ENCODE measurements around the gene MAP3K13.
A peak's percentile ranks its signal among the peaks of the same experiment; 100 is the strongest.
"Not testable (repeated sequence)": the region's sequence is repeated elsewhere in the genome, so short reads cannot be mapped to it uniquely, and the experiment has no call there.

Gene MAP3K13

GRCh38 chr3:185430375-185430774 is 67.4 kb downstream of the MAP3K13 start:
- intact Hi-C loops (cut with DNase I): no loop called here
- no peak for DNase-seq

GRCh38 chr3:185439745-185440466 is 77.0 kb downstream of the MAP3K13 start:
- intact Hi-C loops (cut with DNase I): no loop called here
- peak in 1 of 10 donors; percentile 78 for DNase-seq

GRCh38 chr3:185442031-185442430 is 79.1 kb downstream of the MAP3K13 start:
- intact Hi-C loops (cut with DNase I): no loop called here
- no peak for DNase-seq

DNA sequence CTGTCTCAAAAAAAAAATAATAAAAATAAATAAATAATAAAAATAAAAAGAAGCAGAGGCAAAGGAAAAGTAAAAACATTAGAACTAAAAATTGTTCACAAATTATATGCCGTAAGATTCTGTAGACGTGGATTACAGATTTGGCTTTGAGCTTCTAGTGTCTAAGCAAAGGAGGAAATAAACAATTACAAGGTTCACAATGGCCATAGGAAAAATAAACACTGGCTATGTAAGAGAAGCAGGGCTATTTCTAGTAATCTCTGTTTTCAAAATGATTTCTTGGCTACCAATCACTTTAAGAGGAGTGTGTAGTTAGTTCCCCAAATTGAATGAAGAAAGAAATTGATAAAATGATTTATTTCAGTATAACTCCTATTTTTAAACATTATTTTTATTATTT is 81.4 kb downstream of the MAP3K13 start:
- intact Hi-C loops (cut with DNase I): no loop called here

GRCh38 chr3:185448107-185448506 is 85.2 kb downstream of the MAP3K13 start:
- DNase-seq: no peak
- intact Hi-C loops (cut with DNase I): no loop called here

More for the DNA sequence above, 81.4 kb downstream of the MAP3K13 start:
- no peak for DNase-seq

- DNase-seq; intact Hi-C loops (cut with DNase I): not testable (repeated sequence)
Observed at GRCh38 chr3:185451432-185451831, 88.5 kb downstream of the MAP3K13 start.

GRCh38 chr3:185457376-185457775 is 94.4 kb downstream of the MAP3K13 start:
- intact Hi-C loops (cut with DNase I): no loop called here

DNA sequence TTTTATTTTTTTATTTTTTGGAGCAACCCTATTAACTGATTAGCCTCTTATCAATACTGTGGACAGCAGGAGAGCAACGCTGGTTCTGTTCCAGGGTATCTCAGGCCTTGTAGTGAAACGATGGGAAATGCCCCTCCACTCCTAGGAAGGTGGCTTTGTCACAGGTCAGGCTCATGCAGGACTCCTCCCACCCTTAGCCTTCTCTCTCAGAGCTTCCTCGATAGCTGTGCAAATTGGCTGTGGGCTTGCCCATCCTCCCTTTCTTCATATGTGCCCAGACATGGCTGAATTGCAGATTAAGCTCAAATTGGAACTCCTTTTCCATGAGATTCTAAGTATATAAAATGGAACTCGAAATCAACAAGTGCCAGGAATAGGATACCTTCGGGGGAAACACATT is 97.4 kb downstream of the MAP3K13 start:
- no peak for DNase-seq
- intact Hi-C loops (cut with DNase I): no loop called here

More at GRCh38 chr3:185457376-185457775, 94.4 kb downstream of the MAP3K13 start:
- no peak for DNase-seq

DNA sequence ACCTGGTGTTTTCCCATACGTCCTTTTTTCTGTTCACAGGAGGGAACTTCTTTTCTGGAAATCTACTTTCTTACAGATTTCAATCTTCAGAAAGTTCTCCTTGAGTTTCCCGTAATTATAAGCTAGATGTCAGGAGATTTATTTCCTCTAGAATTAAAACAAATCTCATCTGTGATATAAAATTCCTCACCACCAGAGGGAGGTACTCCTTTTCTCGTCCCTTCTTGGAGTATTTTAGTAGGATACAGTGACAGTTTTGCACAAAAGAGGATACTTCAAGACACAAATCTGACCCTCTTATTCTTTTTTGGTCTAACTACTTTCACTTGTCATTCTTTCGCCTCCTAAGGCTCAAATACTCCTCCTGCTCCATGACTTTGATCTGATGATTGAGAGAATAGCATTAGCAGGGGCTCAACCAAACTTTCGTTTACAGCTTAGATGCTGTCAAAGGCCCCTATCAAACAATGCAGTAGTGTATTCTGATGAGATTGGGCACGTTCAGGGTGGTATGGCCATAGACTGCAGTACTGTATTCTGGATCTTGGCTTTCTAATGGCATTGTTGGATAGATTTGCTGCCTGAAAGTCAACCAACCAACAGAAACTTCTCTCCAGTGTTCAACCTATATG is 97.9 kb downstream of the MAP3K13 start:
- intact Hi-C loops (cut with DNase I): no loop called here
- no peak for DNase-seq

DNA sequence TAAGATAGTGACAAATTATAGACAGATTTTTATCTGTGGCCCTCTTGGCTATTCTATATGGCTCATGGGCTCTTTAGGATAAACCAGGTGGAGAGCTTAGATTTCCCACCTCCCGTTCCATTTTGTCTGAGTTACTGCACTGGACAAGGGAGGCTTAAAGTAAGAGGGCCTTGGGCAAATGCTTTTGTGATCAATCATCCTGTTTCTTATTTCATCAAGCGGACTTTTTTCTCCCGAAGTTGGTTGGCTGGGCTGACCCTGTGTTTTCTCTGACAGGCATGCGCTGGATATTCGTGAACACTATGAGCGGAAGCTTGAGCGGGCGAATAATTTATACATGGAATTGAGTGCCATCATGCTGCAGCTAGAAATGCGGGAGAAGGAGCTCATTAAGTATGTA is 102.5 kb downstream of the MAP3K13 start:
- no peak for DNase-seq
- intact Hi-C loops (cut with DNase I): no loop called here

GRCh38 chr3:185466123-185466522 is 103.2 kb downstream of the MAP3K13 start:
- intact Hi-C loops (cut with DNase I); DNase-seq: not testable (repeated sequence)

DNA sequence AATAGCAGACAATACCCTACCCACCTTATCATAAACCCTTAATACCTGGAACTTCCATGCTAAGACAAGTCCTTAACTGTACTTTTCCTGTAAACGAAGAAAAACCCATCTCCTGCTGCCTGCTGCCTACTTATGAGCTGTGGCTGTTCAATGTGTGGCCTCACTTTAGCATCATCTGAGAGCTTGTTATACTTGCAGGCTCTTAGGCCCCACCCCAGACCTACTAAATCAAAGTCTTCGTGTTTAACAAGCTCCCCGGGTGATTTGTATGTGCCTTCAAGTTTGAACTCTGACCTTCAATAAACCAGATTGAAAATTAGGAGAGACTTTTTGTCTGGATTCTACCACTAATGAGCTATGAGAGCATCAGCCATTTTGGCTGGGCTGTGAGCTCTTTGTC is 106.6 kb downstream of the MAP3K13 start:
- intact Hi-C loops (cut with DNase I): no loop called here
- no peak for DNase-seq

DNA sequence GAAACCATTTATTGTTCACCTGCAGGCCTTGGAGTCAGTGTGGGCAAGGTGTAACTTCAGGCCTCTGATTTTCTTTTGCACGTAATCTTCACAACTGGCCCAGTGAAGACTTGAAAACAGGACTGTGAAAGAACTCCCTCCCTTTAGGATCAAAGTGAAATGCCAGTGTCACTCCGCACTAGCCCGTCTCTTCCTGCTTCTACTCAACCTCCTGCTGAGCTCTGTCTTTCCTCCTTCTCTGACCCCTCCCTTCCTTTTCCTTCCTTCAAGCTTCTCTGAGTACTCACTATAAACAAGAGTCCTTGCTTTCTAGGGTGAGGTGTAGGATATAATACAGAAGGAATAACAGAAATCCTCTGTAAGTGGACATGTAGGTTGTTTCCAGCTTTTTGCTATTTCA is 107.4 kb downstream of the MAP3K13 start:
- intact Hi-C loops (cut with DNase I): no loop called here
- no peak for DNase-seq

GRCh38 chr3:185473290-185473815 is 110.4 kb downstream of the MAP3K13 start:
- DNase-seq: peak in 7 of 10 donors; percentile 40 to 90 (median 74)
- intact Hi-C loops (cut with DNase I): no loop called here

- intact Hi-C loops (cut with DNase I); DNase-seq: not testable (repeated sequence)
Observed at GRCh38 chr3:185474922-185475321, 112.0 kb downstream of the MAP3K13 start.

- intact Hi-C loops (cut with DNase I): no loop called here
- DNase-seq: no peak
Observed at GRCh38 chr3:185477316-185477715, 114.4 kb downstream of the MAP3K13 start.

GRCh38 chr3:185479373-185479945 is 116.5 kb downstream of the MAP3K13 start:
- intact Hi-C loops (cut with DNase I): no loop called here
- no peak for DNase-seq

DNA sequence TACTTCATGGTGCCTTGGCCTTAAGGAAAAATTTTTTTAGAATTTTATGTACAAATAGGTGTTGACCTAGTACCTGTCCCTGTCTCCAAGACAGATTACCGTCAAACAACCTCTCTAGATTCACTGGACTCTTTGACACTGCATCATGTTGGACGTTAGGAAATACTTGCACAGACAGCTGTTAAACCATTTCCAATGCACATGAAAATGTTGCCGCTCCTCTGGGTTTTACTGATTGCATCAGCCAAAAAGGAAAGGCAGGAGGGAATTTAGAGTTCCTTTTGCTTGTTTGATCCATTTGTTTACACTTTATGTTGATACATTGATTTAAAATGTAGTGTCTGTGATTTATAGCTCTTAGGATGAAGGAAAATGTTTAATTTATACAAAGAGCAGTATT is 121.4 kb downstream of the MAP3K13 start:
- DNase-seq: no peak
- intact Hi-C loops (cut with DNase I): no loop called here

- intact Hi-C loops (cut with DNase I): no loop called here
- no peak for DNase-seq
Observed at GRCh38 chr3:185486394-185486793, 123.5 kb downstream of the MAP3K13 start.

DNA sequence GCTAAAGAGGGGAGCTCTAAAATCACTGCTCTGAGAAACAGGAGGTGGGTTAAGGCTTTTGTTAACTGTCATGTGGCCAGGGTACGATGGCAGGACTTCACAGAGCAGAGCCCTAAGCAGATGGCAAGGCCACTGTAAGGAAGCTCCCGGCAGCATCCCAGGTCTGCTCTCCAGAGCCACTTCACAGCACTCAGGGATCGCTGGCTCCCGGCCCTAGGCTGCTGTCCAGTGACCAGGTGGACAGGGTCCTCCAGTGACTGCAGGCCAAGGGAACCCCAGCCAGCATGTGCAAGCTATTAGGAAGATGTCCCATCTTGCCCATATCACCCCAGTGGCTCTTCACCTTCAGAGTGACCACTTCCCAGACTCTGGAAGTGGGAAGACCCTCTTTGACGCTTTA is 125.5 kb downstream of the MAP3K13 start:
- intact Hi-C loops (cut with DNase I): no loop called here
- DNase-seq: no peak

GRCh38 chr3:185489462-185489861 is 126.5 kb downstream of the MAP3K13 start:
- intact Hi-C loops (cut with DNase I): no loop called here
- no peak for DNase-seq
